Measurements from ENCODE around the gene KLHL29. TPM values are rescaled to one million over a fixed set of nuclear protein-coding genes. Genes with fewer than 3 reads are reported as not detected.
A peak's percentile ranks its signal among the peaks of the same experiment; 100 is the strongest.
"Not testable (repeated sequence)": the region's sequence is repeated elsewhere in the genome, so short reads cannot be mapped to it uniquely, and the experiment has no call there.

The KLHL29 gene
- total and polyA plus RNA-seq, 4 experiments from 2014 or later: 0.24 to 2.4 (median 1.9) TPM; not detected in 1

DNA sequence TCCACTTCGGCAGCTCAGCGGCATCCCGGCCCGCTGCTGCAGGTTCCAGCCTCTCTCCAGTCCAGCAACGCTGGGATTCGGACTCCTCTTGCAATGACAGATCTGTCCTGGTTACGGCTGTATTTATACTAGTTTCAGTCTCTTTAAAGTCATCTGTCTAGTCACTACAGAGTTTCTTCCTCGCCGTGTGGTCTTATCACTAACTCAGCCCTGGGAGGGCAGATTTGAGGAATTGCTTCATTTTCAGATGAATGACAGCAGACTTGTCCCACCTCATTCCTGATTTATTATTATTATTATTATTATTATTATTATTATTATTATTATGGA is 2.2 kb downstream of the KLHL29 start:
- intact Hi-C loops (cut with micrococcal nuclease): no loop called here
- no peak for DNase-seq
- Mint-ChIP-seq H3K27me3 (peaks cover 37 to 52% of the 10 kb centered on the region in 2 donors), H3K4me3 (peak overlapping the region; percentile 27 to 93 (median 72)), H3K27ac (no peak overlapping the region), H3K36me3 (no peaks in the 10 kb centered on the region), H3K9me3 (peaks cover 0 to 5% (median 0%) of the 10 kb centered on the region in 8 donors), H3K4me1 (peaks cover 4 to 22% (median 14%) of the 10 kb centered on the region in 4 donors)
- Histone ChIP-seq H3K4me1 (ENCODE audit: insufficient read depth, low read length) (peaks cover 15% of the 10 kb centered on the region), H3K27ac (ENCODE audit: low read depth, low read length) (no peak overlapping the region), H3K36me3 (ENCODE audit: insufficient read depth, low read length) (no peaks in the 10 kb centered on the region), H3K27me3 (ENCODE audit: insufficient read depth, low read length) (peaks cover 16% of the 10 kb centered on the region), H3K9me3 (ENCODE audit: control insufficient read depth in 1 of 2, low read length in 2 of 2) (no peaks in the 10 kb centered on the region), H3K4me3 (ENCODE audit: low read length in 2 of 2) (no peak overlapping the region)
- POLR2A ChIA-PET (ENCODE audit: partially characterized antibody): no interaction called here
- CTCF ChIA-PET (ENCODE audit: partially characterized antibody): no interaction called here

DNA sequence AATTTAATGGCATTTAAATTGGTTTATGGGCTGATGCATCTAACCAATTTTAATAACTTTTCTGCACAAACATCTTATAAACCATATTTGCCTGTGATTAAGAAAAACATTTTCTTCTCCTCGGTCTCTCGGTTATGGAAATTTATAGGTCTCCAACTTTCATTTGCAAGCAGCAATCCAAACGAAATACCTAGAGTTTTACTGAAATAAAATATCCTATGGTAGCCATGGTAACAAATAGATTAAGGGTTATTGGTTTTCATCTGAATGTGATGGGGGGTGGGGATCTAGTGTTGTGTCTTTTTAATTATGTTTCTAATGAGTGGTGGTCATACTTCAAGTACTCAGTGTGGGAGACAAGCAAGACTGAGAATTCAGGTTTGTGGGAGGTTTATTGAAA is 2.9 kb downstream of the KLHL29 start:
- CTCF ChIA-PET (ENCODE audit: partially characterized antibody): no interaction called here
- no peak for DNase-seq
- H3K9me3 Mint-ChIP-seq: peaks cover 0 to 5% (median 0%) of the 10 kb centered on the region in 8 donors
- H3K4me1 Mint-ChIP-seq: peaks cover 4 to 22% (median 14%) of the 10 kb centered on the region in 4 donors
- no peaks in the 10 kb centered on the region for H3K36me3 Mint-ChIP-seq
- POLR2A ChIA-PET (ENCODE audit: partially characterized antibody): no interaction called here
- peaks cover 38 to 48% of the 10 kb centered on the region in 2 donors for H3K27me3 Mint-ChIP-seq
- intact Hi-C loops (cut with micrococcal nuclease): no loop called here
- peaks cover 15% of the 10 kb centered on the region for H3K4me1 ChIP-seq (ENCODE audit: insufficient read depth, low read length)
- no peak overlapping the region for H3K27ac Mint-ChIP-seq
- H3K27me3 ChIP-seq (ENCODE audit: insufficient read depth, low read length): peaks cover 16% of the 10 kb centered on the region
- H3K36me3 ChIP-seq (ENCODE audit: insufficient read depth, low read length): no peaks in the 10 kb centered on the region
- H3K9me3 ChIP-seq (ENCODE audit: control insufficient read depth in 1 of 2, low read length in 2 of 2): no peaks in the 10 kb centered on the region
- no peak overlapping the region for H3K4me3 ChIP-seq (ENCODE audit: low read length in 2 of 2)
- no peak overlapping the region for H3K27ac ChIP-seq (ENCODE audit: low read depth, low read length)
- peak overlapping the region in 3 of 8 donors; percentile 17 to 68 (median 50) for H3K4me3 Mint-ChIP-seq

DNA sequence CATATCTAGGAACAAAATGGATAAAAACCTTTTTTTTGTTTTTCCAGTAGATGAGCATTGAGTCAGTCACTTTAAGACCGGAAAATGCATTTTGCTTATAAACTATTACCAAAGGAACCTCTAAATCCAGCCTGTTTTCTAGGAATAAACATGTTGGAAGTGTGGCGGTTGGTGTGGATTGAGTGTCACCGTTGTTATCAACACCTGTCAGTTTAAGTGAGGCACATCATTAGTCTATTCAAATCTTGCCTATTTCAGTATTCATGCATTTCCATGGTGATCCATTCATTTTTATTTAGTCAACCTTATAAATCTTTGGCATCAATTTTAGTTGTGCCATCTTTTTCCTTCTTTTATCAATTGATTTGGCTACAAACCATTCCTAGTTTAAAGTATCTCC is 3.3 kb downstream of the KLHL29 start:
- ChIA-PET CTCF (ENCODE audit: partially characterized antibody) (no interaction called here), POLR2A (ENCODE audit: partially characterized antibody) (no interaction called here)
- Mint-ChIP-seq H3K4me1 (peaks cover 4 to 20% (median 13%) of the 10 kb centered on the region in 4 donors), H3K27ac (no peak overlapping the region), H3K4me3 (peak overlapping the region in 1 of 8 donors; percentile 50), H3K36me3 (no peaks in the 10 kb centered on the region), H3K9me3 (peaks cover 0 to 5% (median 0%) of the 10 kb centered on the region in 8 donors), H3K27me3 (peaks cover 40 to 48% of the 10 kb centered on the region in 2 donors)
- Histone ChIP-seq H3K9me3 (ENCODE audit: control insufficient read depth in 1 of 2, low read length in 2 of 2) (no peaks in the 10 kb centered on the region), H3K27ac (ENCODE audit: low read depth, low read length) (no peak overlapping the region), H3K36me3 (ENCODE audit: insufficient read depth, low read length) (no peaks in the 10 kb centered on the region), H3K27me3 (ENCODE audit: insufficient read depth, low read length) (peaks cover 16% of the 10 kb centered on the region), H3K4me1 (ENCODE audit: insufficient read depth, low read length) (peaks cover 15% of the 10 kb centered on the region), H3K4me3 (ENCODE audit: low read length in 2 of 2) (no peak overlapping the region)
- intact Hi-C loops (cut with micrococcal nuclease): no loop called here
- DNase-seq: no peak

DNA sequence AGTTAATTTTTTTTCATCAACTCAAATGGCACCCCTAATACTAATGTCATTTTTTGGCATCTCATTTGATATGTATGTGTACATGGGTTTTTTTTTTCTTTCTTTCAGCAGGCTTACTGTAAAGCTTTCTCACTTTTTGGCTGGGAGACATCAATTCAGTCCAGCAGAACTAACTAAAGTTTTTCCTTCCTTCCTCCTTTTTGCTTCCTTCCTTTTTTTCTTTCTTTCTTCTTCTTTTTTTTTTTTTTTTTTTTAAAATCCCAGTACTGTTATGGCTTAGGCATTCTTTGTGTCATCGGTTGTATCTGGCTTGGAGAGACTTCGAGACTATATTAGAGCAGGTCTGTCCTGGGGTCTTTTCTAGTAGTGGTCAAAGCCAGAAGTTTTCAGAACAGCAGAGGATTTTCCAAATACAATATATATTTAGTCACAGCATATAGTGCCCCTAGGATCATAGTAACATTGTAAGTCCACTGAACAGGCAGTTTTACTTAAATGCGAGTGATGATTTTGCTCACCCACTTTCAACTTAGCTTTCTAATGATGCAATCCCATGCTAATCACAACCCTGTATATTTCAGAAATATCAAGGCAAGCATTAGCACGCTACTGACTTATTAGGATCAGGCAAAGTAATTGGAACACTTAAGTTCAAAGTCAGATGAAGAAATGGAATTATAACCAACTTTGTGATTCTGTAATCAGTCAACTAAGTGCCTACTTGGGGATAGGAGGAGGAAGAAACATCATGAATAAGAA is 4.0 kb downstream of the KLHL29 start:
- no peaks in the 10 kb centered on the region for H3K36me3 Mint-ChIP-seq
- peak overlapping the region in 1 of 7 donors; percentile 20 for H3K27ac Mint-ChIP-seq
- H3K4me3 ChIP-seq (ENCODE audit: low read length in 2 of 2): no peak overlapping the region
- peaks cover 15% of the 10 kb centered on the region for H3K4me1 ChIP-seq (ENCODE audit: insufficient read depth, low read length)
- H3K9me3 ChIP-seq (ENCODE audit: control insufficient read depth in 1 of 2, low read length in 2 of 2): no peaks in the 10 kb centered on the region
- H3K9me3 Mint-ChIP-seq: peaks cover 0 to 5% (median 0%) of the 10 kb centered on the region in 8 donors
- POLR2A ChIA-PET (ENCODE audit: partially characterized antibody): no interaction called here
- H3K36me3 ChIP-seq (ENCODE audit: insufficient read depth, low read length): no peaks in the 10 kb centered on the region
- CTCF ChIA-PET (ENCODE audit: partially characterized antibody): no interaction called here
- H3K27ac ChIP-seq (ENCODE audit: low read depth, low read length): no peak overlapping the region
- intact Hi-C loops (cut with micrococcal nuclease): no loop called here
- H3K27me3 ChIP-seq (ENCODE audit: insufficient read depth, low read length): peaks cover 16% of the 10 kb centered on the region
- H3K4me3 Mint-ChIP-seq: peak overlapping the region in 1 of 8 donors; percentile 50
- no peak for DNase-seq
- peaks cover 44 to 50% of the 10 kb centered on the region in 2 donors for H3K27me3 Mint-ChIP-seq
- H3K4me1 Mint-ChIP-seq: peaks cover 4 to 20% (median 13%) of the 10 kb centered on the region in 4 donors

DNA sequence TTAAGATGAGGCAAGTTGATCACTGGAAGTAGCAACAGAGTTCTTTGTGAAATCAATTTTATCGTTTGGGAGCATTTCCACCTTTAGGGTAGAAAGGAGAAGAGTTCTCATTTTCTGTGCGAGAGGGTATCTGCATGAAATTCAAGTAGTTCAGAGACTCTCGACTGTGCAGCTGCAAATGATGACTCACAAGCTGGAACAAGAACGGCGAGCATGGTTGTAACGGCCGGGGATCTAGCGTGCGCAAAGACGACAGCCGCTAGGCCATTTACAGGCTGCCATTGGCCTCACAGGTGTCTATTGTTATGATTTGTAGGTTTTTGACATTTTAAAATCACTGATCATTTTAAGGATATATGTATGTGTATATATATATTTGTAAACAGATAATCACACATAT is 5.2 kb downstream of the KLHL29 start:
- no peaks in the 10 kb centered on the region for H3K36me3 Mint-ChIP-seq
- Histone ChIP-seq H3K4me3 (ENCODE audit: low read length in 2 of 2) (no peak overlapping the region), H3K4me1 (ENCODE audit: insufficient read depth, low read length) (peaks cover 19% of the 10 kb centered on the region), H3K27ac (ENCODE audit: low read depth, low read length) (no peak overlapping the region), H3K9me3 (ENCODE audit: control insufficient read depth in 1 of 2, low read length in 2 of 2) (no peaks in the 10 kb centered on the region), H3K36me3 (ENCODE audit: insufficient read depth, low read length) (no peaks in the 10 kb centered on the region), H3K27me3 (ENCODE audit: insufficient read depth, low read length) (peaks cover 16% of the 10 kb centered on the region)
- peaks cover 0 to 2% (median 0%) of the 10 kb centered on the region in 8 donors for H3K9me3 Mint-ChIP-seq
- ChIA-PET POLR2A (ENCODE audit: partially characterized antibody) (no interaction called here), CTCF (ENCODE audit: partially characterized antibody) (no interaction called here)
- no peak for DNase-seq
- H3K27me3 Mint-ChIP-seq: peaks cover 39 to 55% of the 10 kb centered on the region in 2 donors
- H3K27ac Mint-ChIP-seq: no peak overlapping the region
- intact Hi-C loops (cut with micrococcal nuclease): no loop called here
- H3K4me1 Mint-ChIP-seq: peaks cover 8 to 19% (median 15%) of the 10 kb centered on the region in 4 donors
- H3K4me3 Mint-ChIP-seq: no peak overlapping the region

DNA sequence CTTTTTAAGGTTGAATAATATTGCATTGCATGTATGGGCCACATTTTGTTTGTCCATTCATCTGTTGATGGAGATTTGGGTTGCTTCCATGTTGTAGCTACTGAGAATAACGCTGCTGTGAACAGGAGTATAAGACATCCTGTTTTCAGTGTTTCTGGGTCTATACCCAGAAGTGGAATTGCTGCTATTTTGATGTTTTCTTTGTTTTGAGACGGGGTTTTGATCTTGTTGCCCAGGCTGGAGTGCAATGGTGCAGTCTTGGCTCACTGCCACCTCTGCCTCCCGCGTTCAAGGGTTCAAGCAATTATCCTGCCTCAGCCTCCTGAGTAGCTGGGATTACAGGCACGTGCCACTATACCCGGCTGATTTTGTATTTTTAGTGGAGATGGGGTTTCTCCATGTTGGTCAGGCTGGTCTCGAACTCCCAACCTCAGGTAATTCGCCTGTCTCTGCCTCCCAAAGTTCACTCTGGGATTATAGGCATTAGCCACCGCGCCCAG is 6.3 kb downstream of the KLHL29 start:
- CTCF ChIA-PET (ENCODE audit: partially characterized antibody); H3K9me3 ChIP-seq (ENCODE audit: control insufficient read depth in 1 of 2, low read length in 2 of 2); H3K27ac ChIP-seq (ENCODE audit: low read depth, low read length); H3K9me3 Mint-ChIP-seq; intact Hi-C loops (cut with micrococcal nuclease); POLR2A ChIA-PET (ENCODE audit: partially characterized antibody); H3K36me3 ChIP-seq (ENCODE audit: insufficient read depth, low read length); H3K4me3 ChIP-seq (ENCODE audit: low read length in 2 of 2); H3K27ac Mint-ChIP-seq; DNase-seq; H3K36me3 Mint-ChIP-seq: not testable (repeated sequence)
- Histone ChIP-seq H3K27me3 (ENCODE audit: insufficient read depth, low read length) (peaks cover 16% of the 10 kb centered on the region), H3K4me1 (ENCODE audit: insufficient read depth, low read length) (peaks cover 15% of the 10 kb centered on the region)
- Mint-ChIP-seq H3K27me3 (peaks cover 38 to 55% of the 10 kb centered on the region in 2 donors), H3K4me3 (peak overlapping the region in 2 of 8 donors; percentile 0 to 64), H3K4me1 (peaks cover 7 to 16% (median 13%) of the 10 kb centered on the region in 4 donors)

DNA sequence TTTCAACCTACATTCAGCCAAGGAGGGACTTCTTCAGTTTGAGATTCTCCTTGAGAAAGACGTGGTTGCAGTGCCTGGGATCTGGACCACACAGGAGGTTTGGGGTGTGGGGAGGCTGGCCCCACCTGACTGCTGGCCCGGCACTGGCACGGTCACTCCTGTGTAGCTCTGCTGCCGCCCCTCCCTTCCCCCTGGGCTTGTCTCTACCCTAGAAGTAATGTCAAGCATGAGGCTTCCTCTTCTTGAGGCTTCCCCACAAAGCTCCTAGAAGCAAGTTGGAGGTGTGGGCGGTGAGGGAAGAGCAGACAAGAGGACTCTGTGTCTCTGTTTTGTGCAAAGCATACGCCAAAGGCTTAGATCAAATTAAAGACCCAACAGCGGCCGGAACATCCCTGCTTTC is 8.7 kb downstream of the KLHL29 start:
- H3K27ac Mint-ChIP-seq: no peak overlapping the region
- peaks cover 6 to 10% (median 8%) of the 10 kb centered on the region in 4 donors for H3K4me1 Mint-ChIP-seq

More for the DNA sequence above, 8.7 kb downstream of the KLHL29 start:
- Mint-ChIP-seq H3K36me3 (no peaks in the 10 kb centered on the region), H3K27me3 (peaks cover 25 to 41% of the 10 kb centered on the region in 2 donors), H3K4me3 (no peak overlapping the region), H3K9me3 (peaks cover 0 to 2% (median 0%) of the 10 kb centered on the region in 8 donors)
- Histone ChIP-seq H3K4me1 (ENCODE audit: insufficient read depth, low read length) (peaks cover 8% of the 10 kb centered on the region), H3K9me3 (ENCODE audit: control insufficient read depth in 1 of 2, low read length in 2 of 2) (no peaks in the 10 kb centered on the region), H3K27ac (ENCODE audit: low read depth, low read length) (no peak overlapping the region), H3K27me3 (ENCODE audit: insufficient read depth, low read length) (peaks cover 5% of the 10 kb centered on the region), H3K36me3 (ENCODE audit: insufficient read depth, low read length) (no peaks in the 10 kb centered on the region), H3K4me3 (ENCODE audit: low read length in 2 of 2) (no peak overlapping the region)
- ChIA-PET CTCF (ENCODE audit: partially characterized antibody) (no interaction called here), POLR2A (ENCODE audit: partially characterized antibody) (no interaction called here)
- intact Hi-C loops (cut with micrococcal nuclease): no loop called here
- no peak for DNase-seq

Measured in CD4-positive, alpha-beta memory T cell (primary cell).